ENCODE results near the gene IFT80. TPM values are rescaled to one million over a fixed set of nuclear protein-coding genes. Genes with fewer than 3 reads are reported as not detected.
A peak's percentile ranks its signal among the peaks of the same experiment; 100 is the strongest.

IFT80 gene
- polyA plus RNA-seq, 1 of the 3 experiments (the other 2 are of a cell fraction) = 10.5 TPM

DNA sequence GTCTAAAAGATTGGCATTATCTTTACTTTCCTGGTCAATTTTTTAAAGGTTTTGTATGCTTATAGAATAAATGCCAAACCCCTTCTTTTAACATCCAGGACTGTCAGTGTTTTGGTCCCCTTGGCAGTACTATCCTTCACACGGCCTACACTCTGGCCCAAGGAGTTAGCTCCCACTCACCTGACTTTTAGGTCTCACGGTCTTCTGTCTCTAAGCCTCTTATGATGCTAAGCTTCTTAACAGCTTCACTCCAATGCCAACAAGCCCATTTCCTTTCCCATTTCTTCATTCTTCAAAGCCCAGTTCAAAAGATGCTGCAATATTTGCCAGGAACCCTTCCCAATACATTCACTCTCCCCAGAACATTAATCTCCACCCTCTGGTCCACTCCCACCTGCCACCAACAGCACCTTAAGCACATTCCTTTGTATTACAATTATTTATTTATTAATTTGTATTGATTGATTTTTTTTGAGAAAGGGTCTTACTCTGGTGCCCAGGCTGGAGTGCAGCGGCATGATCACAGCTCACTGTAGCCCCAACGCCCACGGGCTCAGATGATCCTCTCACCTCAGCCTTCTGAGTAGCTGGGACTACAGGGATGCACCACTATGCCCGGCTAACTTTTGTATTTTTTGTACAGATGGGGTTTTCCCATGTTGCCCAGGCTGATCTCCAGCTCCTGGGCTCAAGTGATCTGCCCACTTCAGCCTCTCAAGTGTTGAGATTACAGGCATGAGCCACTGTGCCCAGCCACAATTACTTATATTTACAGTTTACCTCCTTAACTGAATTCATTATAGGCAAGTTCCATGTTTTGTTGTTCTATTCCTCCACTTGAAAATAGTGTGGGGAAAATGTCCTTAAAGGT, 27.8 kb downstream of the IFT80 start:
- Histone ChIP-seq H3K27ac (ENCODE audit: low read depth in 2 of 2, low read length in 1 of 2) (no peak overlapping the region), H3K9me3 (no peaks in the 10 kb centered on the region), H2AFZ (ENCODE audit: low read depth) (no peak overlapping the region), H3K79me2 (ENCODE audit: insufficient read depth) (no peaks in the 10 kb centered on the region), H3K36me3 (replicated peaks in 1 of 2; ENCODE audit: control insufficient read depth in 1 of 2, insufficient read depth in 2 of 2, low read length in 1 of 2) (peaks cover 35 to 36% of the 10 kb centered on the region in 2 experiments), H3K9ac (no peak overlapping the region), H3K27me3 (ENCODE audit: insufficient read depth) (no peaks in the 10 kb centered on the region), H3K4me2 (no peak overlapping the region), H3F3A (replicated peaks; ENCODE audit: insufficient read depth) (peaks cover 4% of the 10 kb centered on the region), H3K4me1 (ENCODE audit: control insufficient read depth in 1 of 2, insufficient read depth in 2 of 2, low read depth in 1 of 2, low read length in 1 of 2) (peaks cover 0 to 5% of the 10 kb centered on the region in 2 experiments; a peak in 2 of 4 replicates), H3K4me3 (ENCODE audit: low read depth in 2 of 2, low read length in 1 of 2) (no peak overlapping the region), H3K9me2 (no peaks in the 10 kb centered on the region), H4K20me1 (ENCODE audit: insufficient read depth) (no peaks in the 10 kb centered on the region)
- ChIA-PET CTCF (no interaction called here), POLR2A (no interaction called here)
- WGBS (ENCODE audit: low lambda C conversion rate) = 93% methylated on average over 6 of the region's 6 CpGs
- TF ChIP-seq YY1 (IDR thresholded peaks at IDR 0.05; ENCODE audit: low read depth) (no peak), SIN3A (IDR thresholded peaks at IDR 0.05; ENCODE audit: borderline replicate concordance, low read depth, low read length) (no peak), EZH2phosphoT487 (IDR thresholded peaks at IDR 0.05; ENCODE audit: borderline replicate concordance, low read depth) (no peak), RFX5 (IDR thresholded peaks at IDR 0.05; ENCODE audit: low read length) (no peak), JUND (IDR thresholded peaks at IDR 0.05) (no peak), POLR2AphosphoS5 (IDR thresholded peaks at IDR 0.05; ENCODE audit: low read depth, low read length) (no peak), SMC3 (IDR thresholded peaks at IDR 0.05; ENCODE audit: low read depth, low read length) (no peak), CHD2 (IDR thresholded peaks at IDR 0.05; ENCODE audit: low read length, partially characterized antibody) (no peak), TAF1 (IDR thresholded peaks at IDR 0.05; ENCODE audit: borderline replicate concordance, low read depth, low read length) (no peak), GABPA (IDR thresholded peaks at IDR 0.05; ENCODE audit: low read depth) (no peak)
- DNase-seq = no peak

DNA sequence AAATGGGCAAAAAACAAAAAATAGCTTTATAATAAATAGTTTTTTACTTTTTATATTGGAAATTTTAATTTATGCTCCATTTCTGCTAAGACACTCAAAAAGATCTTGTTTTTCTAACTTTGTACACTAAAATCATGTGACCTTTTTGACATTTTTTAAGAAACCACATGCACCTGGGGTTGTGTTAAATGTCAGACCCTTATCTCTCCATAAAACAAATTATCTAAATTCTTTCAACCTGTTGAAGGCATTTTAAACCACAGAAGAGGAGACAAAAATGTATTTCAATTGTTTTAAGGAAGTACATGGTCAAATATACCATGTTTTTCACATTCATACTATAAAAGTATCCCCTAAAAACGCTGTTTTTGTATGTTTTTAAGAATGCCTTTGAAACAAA, 29.2 kb downstream of the IFT80 start:
- no peak overlapping the region for H2AFZ ChIP-seq (ENCODE audit: low read depth)
- POLR2A ChIA-PET = no interaction called here
- WGBS (ENCODE audit: low lambda C conversion rate) = 69% methylated on average over 1 of the region's 1 CpG
- no peaks in the 10 kb centered on the region for H3K79me2 ChIP-seq (ENCODE audit: insufficient read depth)
- DNase-seq = no peak
- H3K36me3 ChIP-seq (replicated peaks in 1 of 2; ENCODE audit: control insufficient read depth in 1 of 2, insufficient read depth in 2 of 2, low read length in 1 of 2) = peaks cover 29 to 35% of the 10 kb centered on the region in 2 experiments
- H3K4me1 ChIP-seq (ENCODE audit: control insufficient read depth in 1 of 2, insufficient read depth in 2 of 2, low read depth in 1 of 2, low read length in 1 of 2) = peaks cover 0 to 5% of the 10 kb centered on the region in 2 experiments; a peak in 2 of 4 replicates
- no peaks in the 10 kb centered on the region for H4K20me1 ChIP-seq (ENCODE audit: insufficient read depth)
- TF ChIP-seq GABPA (IDR thresholded peaks at IDR 0.05; ENCODE audit: low read depth) = no peak
- peak; percentile 12; the same call in 1 of the 2 replicates for TF ChIP-seq TCF12 (IDR thresholded peaks at IDR 0.05)
- H3K9me2 ChIP-seq = no peaks in the 10 kb centered on the region
- no peaks in the 10 kb centered on the region for H3K9me3 ChIP-seq
- H3F3A ChIP-seq (replicated peaks; ENCODE audit: insufficient read depth) = no peaks in the 10 kb centered on the region
- CTCF ChIA-PET = interaction anchor here (1.2 kb wide), 1 partner anchor 25 kb away, joined by 3 read pairs; no protein-coding TSS in a partner anchor
- no peak overlapping the region for H3K9ac ChIP-seq
- H3K4me3 ChIP-seq (ENCODE audit: low read depth in 2 of 2, low read length in 1 of 2) = no peak overlapping the region
- peak overlapping the region in 1 of 2 experiments; percentile 25; a peak in 1 of 4 replicates for H3K27ac ChIP-seq (ENCODE audit: low read depth in 2 of 2, low read length in 1 of 2)
- no peak overlapping the region for H3K4me2 ChIP-seq
- no peaks in the 10 kb centered on the region for H3K27me3 ChIP-seq (ENCODE audit: insufficient read depth)

GRCh38 chr3:160368804-160369203, 30.2 kb downstream of the IFT80 start:
- peaks cover 0 to 5% of the 10 kb centered on the region in 2 experiments; a peak in 2 of 4 replicates for H3K4me1 ChIP-seq (ENCODE audit: control insufficient read depth in 1 of 2, insufficient read depth in 2 of 2, low read depth in 1 of 2, low read length in 1 of 2)

More at GRCh38 chr3:160368804-160369203, 30.2 kb downstream of the IFT80 start:
- WGBS (ENCODE audit: low lambda C conversion rate) = 96% methylated on average over 2 of the region's 2 CpGs
- Histone ChIP-seq H3K4me2 (no peak overlapping the region), H3K36me3 (replicated peaks in 1 of 2; ENCODE audit: control insufficient read depth in 1 of 2, insufficient read depth in 2 of 2, low read length in 1 of 2) (peaks cover 21 to 31% of the 10 kb centered on the region in 2 experiments), H3K9ac (no peak overlapping the region), H3K79me2 (ENCODE audit: insufficient read depth) (no peaks in the 10 kb centered on the region), H3K9me3 (no peaks in the 10 kb centered on the region), H4K20me1 (ENCODE audit: insufficient read depth) (no peaks in the 10 kb centered on the region), H3K27me3 (ENCODE audit: insufficient read depth) (no peaks in the 10 kb centered on the region), H2AFZ (ENCODE audit: low read depth) (no peak overlapping the region), H3K27ac (ENCODE audit: low read depth in 2 of 2, low read length in 1 of 2) (no peak overlapping the region), H3K9me2 (no peaks in the 10 kb centered on the region), H3K4me3 (ENCODE audit: low read depth in 2 of 2, low read length in 1 of 2) (no peak overlapping the region), H3F3A (replicated peaks; ENCODE audit: insufficient read depth) (no peaks in the 10 kb centered on the region)
- ChIA-PET CTCF (no interaction called here), POLR2A (no interaction called here)
- TF ChIP-seq TCF12 (IDR thresholded peaks at IDR 0.05) (no peak), FOSL2 (IDR thresholded peaks at IDR 0.05; ENCODE audit: borderline replicate concordance, low read depth) (no peak), MEF2A (IDR thresholded peaks at IDR 0.05; ENCODE audit: borderline replicate concordance, low read depth) (no peak), IRF3 (IDR thresholded peaks at IDR 0.05; ENCODE audit: low read depth, low read length) (no peak), RXRA (IDR thresholded peaks at IDR 0.05; ENCODE audit: borderline replicate concordance, low read depth) (no peak), FOXJ3 (CRISPR knock-in tag; IDR thresholded peaks at IDR 0.05) (no peak), POLR2AphosphoS5 (IDR thresholded peaks at IDR 0.05; ENCODE audit: low read depth, low read length) (no peak)
- no peak for DNase-seq
